Osteocyte (in vitro differentiated cells): ENCODE results near the gene PKHD1. TPM values are rescaled to one million over a fixed set of nuclear protein-coding genes. Genes with fewer than 3 reads are reported as not detected.

Source experiments
- DNase-seq: peaks from one replicate; pipeline ENCODE4 v3.0.0; 2021; ENCODE audit warnings: mixed read lengths; ENCODE audit not compliant: unreplicated experiment; ENCODE audit errors: extremely low spot score
- H3K27ac Mint-ChIP-seq: one replicate; pipeline ENCODE4 v1.8.0; 2021; ENCODE audit warnings: mild to moderate bottlenecking, mixed read lengths; ENCODE audit not compliant: unreplicated experiment
- H3K27me3 Mint-ChIP-seq: one replicate; pipeline ENCODE4 v1.8.0; 2021; ENCODE audit warnings: mixed read lengths; ENCODE audit not compliant: unreplicated experiment
- H3K36me3 Mint-ChIP-seq: one replicate; pipeline ENCODE4 v1.8.0; 2021; ENCODE audit warnings: mixed read lengths; ENCODE audit not compliant: unreplicated experiment
- H3K4me1 Mint-ChIP-seq: one replicate; pipeline ENCODE4 v1.8.0; 2021; ENCODE audit warnings: mixed read lengths; ENCODE audit not compliant: unreplicated experiment
- H3K4me3 Mint-ChIP-seq: one replicate; pipeline ENCODE4 v1.8.0; 2021; ENCODE audit warnings: mild to moderate bottlenecking, moderate library complexity, mixed read lengths; ENCODE audit not compliant: unreplicated experiment
- H3K9me3 Mint-ChIP-seq: one replicate; pipeline ENCODE4 v1.8.0; 2021; ENCODE audit warnings: mixed read lengths; ENCODE audit not compliant: unreplicated experiment
- total RNA-seq: library from RNA; stranded (reverse); gene quantifications from 2 replicates; pipeline ENCODE4 v1.2.1, GENCODE V29; 2021
- TF ChIP-seq, protein P1 (sequence below): fragments of 200-600 bp; sonication (generic); IDR thresholded peaks from 2 replicates; pipeline ENCODE4 v1.5.0; 2021; ENCODE audit warnings: antibody characterized with exemption, mild to moderate bottlenecking, moderate library complexity

The PKHD1 gene
- total RNA-seq, 1 donor from 2014 or later, result not detected

- TF ChIP-seq, protein P1, sequence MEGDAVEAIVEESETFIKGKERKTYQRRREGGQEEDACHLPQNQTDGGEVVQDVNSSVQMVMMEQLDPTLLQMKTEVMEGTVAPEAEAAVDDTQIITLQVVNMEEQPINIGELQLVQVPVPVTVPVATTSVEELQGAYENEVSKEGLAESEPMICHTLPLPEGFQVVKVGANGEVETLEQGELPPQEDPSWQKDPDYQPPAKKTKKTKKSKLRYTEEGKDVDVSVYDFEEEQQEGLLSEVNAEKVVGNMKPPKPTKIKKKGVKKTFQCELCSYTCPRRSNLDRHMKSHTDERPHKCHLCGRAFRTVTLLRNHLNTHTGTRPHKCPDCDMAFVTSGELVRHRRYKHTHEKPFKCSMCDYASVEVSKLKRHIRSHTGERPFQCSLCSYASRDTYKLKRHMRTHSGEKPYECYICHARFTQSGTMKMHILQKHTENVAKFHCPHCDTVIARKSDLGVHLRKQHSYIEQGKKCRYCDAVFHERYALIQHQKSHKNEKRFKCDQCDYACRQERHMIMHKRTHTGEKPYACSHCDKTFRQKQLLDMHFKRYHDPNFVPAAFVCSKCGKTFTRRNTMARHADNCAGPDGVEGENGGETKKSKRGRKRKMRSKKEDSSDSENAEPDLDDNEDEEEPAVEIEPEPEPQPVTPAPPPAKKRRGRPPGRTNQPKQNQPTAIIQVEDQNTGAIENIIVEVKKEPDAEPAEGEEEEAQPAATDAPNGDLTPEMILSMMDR, result no peak
- no peaks in the 10 kb centered on the region for H3K4me1 Mint-ChIP-seq
- DNase-seq, result no peak
- peaks cover 21% of the 10 kb centered on the region for H3K27me3 Mint-ChIP-seq
- no peak overlapping the region for H3K27ac Mint-ChIP-seq
- H3K9me3 Mint-ChIP-seq, result no peaks in the 10 kb centered on the region
- H3K4me3 Mint-ChIP-seq, result no peak overlapping the region
- no peaks in the 10 kb centered on the region for H3K36me3 Mint-ChIP-seq
Observed at GRCh38 chr6:51719297-51719696, 368.1 kb downstream of the PKHD1 start.

GRCh38 chr6:51718533-51718932 lies 368.9 kb downstream of the PKHD1 start:
- Mint-ChIP-seq H3K27ac (no peak overlapping the region), H3K36me3 (no peaks in the 10 kb centered on the region), H3K9me3 (no peaks in the 10 kb centered on the region), H3K27me3 (peaks cover 15% of the 10 kb centered on the region), H3K4me3 (no peak overlapping the region), H3K4me1 (peaks cover 2% of the 10 kb centered on the region)
- no peak for DNase-seq
- TF ChIP-seq, protein P1, result no peak

GRCh38 chr6:51717477-51717876 lies 369.9 kb downstream of the PKHD1 start:
- Mint-ChIP-seq H3K4me3 (no peak overlapping the region), H3K36me3 (no peaks in the 10 kb centered on the region), H3K27me3 (peaks cover 15% of the 10 kb centered on the region), H3K27ac (no peak overlapping the region), H3K4me1 (peaks cover 9% of the 10 kb centered on the region), H3K9me3 (no peaks in the 10 kb centered on the region)
- TF ChIP-seq, protein P1, result no peak
- DNase-seq, result no peak

GRCh38 chr6:51711876-51712275 lies 375.5 kb downstream of the PKHD1 start:
- H3K27me3 Mint-ChIP-seq, result peaks cover 16% of the 10 kb centered on the region
- TF ChIP-seq, protein P1, result no peak
- DNase-seq, result no peak
- H3K36me3 Mint-ChIP-seq, result no peaks in the 10 kb centered on the region
- peaks cover 27% of the 10 kb centered on the region for H3K4me1 Mint-ChIP-seq
- peak overlapping the region; percentile 82 for H3K27ac Mint-ChIP-seq
- H3K4me3 Mint-ChIP-seq, result no peak overlapping the region
- H3K9me3 Mint-ChIP-seq, result no peaks in the 10 kb centered on the region

GRCh38 chr6:51706086-51706485 lies 381.3 kb downstream of the PKHD1 start:
- TF ChIP-seq, protein P1, result no peak
- Mint-ChIP-seq H3K36me3 (no peaks in the 10 kb centered on the region), H3K9me3 (no peaks in the 10 kb centered on the region), H3K4me1 (peaks cover 5% of the 10 kb centered on the region), H3K4me3 (no peak overlapping the region), H3K27ac (no peak overlapping the region), H3K27me3 (peaks cover 41% of the 10 kb centered on the region)
- no peak for DNase-seq
